OCI-LY3 (cell line): ENCODE results near the gene ATP11B.

ENCODE experiments used
- H2AFZ ChIP-seq: fragments of 200-600, 300-600 bp; shearing (Covaris generic); 2 replicates; pipeline ENCODE4 v1.6.0; 2014; ENCODE audit warnings: antibody characterized with exemption, low read depth, low read length
- H3K27ac ChIP-seq: fragments of 200-600, 300-600 bp; sonication (generic); 2 replicates; pipeline ENCODE4 v1.5.1; 2014; ENCODE audit warnings: mild to moderate bottlenecking, low read length, moderate library complexity, mixed read lengths
- H3K27me3 ChIP-seq: fragments of 200-600, 300-600 bp; sonication (generic); 2 replicates; pipeline ENCODE4 v1.6.1; 2014; ENCODE audit warnings: low read depth, low read length, mixed read lengths
- H3K36me3 ChIP-seq: fragments of 200-600, 300-600 bp; sonication (generic); replicated peaks from 2 replicates; pipeline ENCODE3; 2014; ENCODE audit warnings: low read depth, low read length, mixed read lengths
- H3K4me1 ChIP-seq: fragments of 300-600, 200-600 bp; sonication (generic); 2 replicates; pipeline ENCODE4 v1.6.1; 2014; ENCODE audit warnings: low read length, mixed read lengths
- H3K4me2 ChIP-seq: fragments of 200-600, 300-600 bp; sonication (generic); 2 replicates; pipeline ENCODE4 v1.6.1; 2014; ENCODE audit warnings: low read length, mixed read lengths
- H3K4me3 ChIP-seq: fragments of 300-600, 200-600 bp; sonication (generic); 2 replicates; pipeline ENCODE4 v1.5.1; 2014; ENCODE audit warnings: antibody characterized with exemption, mild to moderate bottlenecking, low read length, moderate library complexity
- H3K79me2 ChIP-seq: fragments of 300-600, 200-600 bp; shearing (Covaris generic); 2 replicates; pipeline ENCODE4 v1.6.1; 2014; ENCODE audit warnings: mild to moderate bottlenecking, low read length, mixed read lengths
- H3K9ac ChIP-seq: fragments of 300-600, 200-600 bp; shearing (Covaris generic); 2 replicates; pipeline ENCODE4 v1.6.0; 2014; ENCODE audit warnings: mild to moderate bottlenecking, low read length, moderate library complexity
- H3K9me3 ChIP-seq: fragments of 200-600, 300-600 bp; shearing (Covaris generic); 2 replicates; pipeline ENCODE4 v1.6.1; 2014; ENCODE audit warnings: low read length, mixed read lengths; ENCODE audit not compliant: insufficient read depth
- H4K20me1 ChIP-seq: fragments of 200-600, 300-600 bp; sonication (generic); 2 replicates; pipeline ENCODE4 v1.6.1; 2016; ENCODE audit warnings: low read length, mixed read lengths; ENCODE audit not compliant: insufficient read depth
- CTCF ChIP-seq: fragments of 200-600, 300-600 bp; sonication (generic); IDR thresholded peaks from 2 replicates; pipeline ENCODE4 v1.5.1; 2014; ENCODE audit warnings: antibody characterized with exemption, low read length, low read depth
- EZH2phosphoT487 ChIP-seq: fragments of 200-600 bp; shearing (Covaris generic); IDR thresholded peaks from 2 replicates; pipeline ENCODE4 v1.6.1; 2018; ENCODE audit warnings: antibody characterized with exemption, mixed run types, low read depth

The ATP11B gene

GRCh38 chr3:182920515-182921084 is 127.3 kb downstream of the ATP11B start:
- H3K4me2 ChIP-seq = no peak overlapping the region
- H3K4me1 ChIP-seq = peaks cover 10% of the 10 kb centered on the region
- H3K9ac ChIP-seq = no peak overlapping the region
- no peak overlapping the region for H3K27ac ChIP-seq
- H3K27me3 ChIP-seq = no peaks in the 10 kb centered on the region
- no peaks in the 10 kb centered on the region for H3K9me3 ChIP-seq
- no peak overlapping the region for H2AFZ ChIP-seq
- H3K36me3 ChIP-seq = peaks cover 7% of the 10 kb centered on the region
- no peak overlapping the region for H3K4me3 ChIP-seq
- no peak for TF ChIP-seq CTCF
- TF ChIP-seq EZH2phosphoT487 = no peak
- H4K20me1 ChIP-seq = no peaks in the 10 kb centered on the region
- no peaks in the 10 kb centered on the region for H3K79me2 ChIP-seq

GRCh38 chr3:182921665-182922355 is 128.5 kb downstream of the ATP11B start:
- Histone ChIP-seq H3K79me2 (no peaks in the 10 kb centered on the region), H4K20me1 (no peaks in the 10 kb centered on the region), H3K9me3 (no peaks in the 10 kb centered on the region), H3K4me1 (peaks cover 17% of the 10 kb centered on the region), H3K27me3 (no peaks in the 10 kb centered on the region), H3K9ac (no peak overlapping the region), H3K27ac (no peak overlapping the region), H3K4me3 (no peak overlapping the region), H2AFZ (no peak overlapping the region), H3K4me2 (no peak overlapping the region), H3K36me3 (peaks cover 18% of the 10 kb centered on the region)
- TF ChIP-seq EZH2phosphoT487 (no peak), CTCF (no peak)

- Histone ChIP-seq H3K9me3 (no peaks in the 10 kb centered on the region), H3K4me3 (peak overlapping the region; percentile 26), H2AFZ (no peak overlapping the region), H3K27ac (peak overlapping the region; percentile 67), H3K4me1 (peaks cover 17% of the 10 kb centered on the region), H3K27me3 (no peaks in the 10 kb centered on the region), H3K79me2 (no peaks in the 10 kb centered on the region), H3K9ac (no peak overlapping the region), H3K4me2 (peak overlapping the region; percentile 66), H3K36me3 (peaks cover 30% of the 10 kb centered on the region), H4K20me1 (no peaks in the 10 kb centered on the region)
- TF ChIP-seq EZH2phosphoT487 (no peak), CTCF (no peak)
Measured at GRCh38 chr3:182925330-182925943, 132.1 kb downstream of the ATP11B start.

- Histone ChIP-seq H3K79me2 (no peaks in the 10 kb centered on the region), H3K27ac (peak overlapping the region; percentile 67), H3K4me1 (peaks cover 17% of the 10 kb centered on the region), H4K20me1 (no peaks in the 10 kb centered on the region), H3K9ac (no peak overlapping the region), H3K4me3 (no peak overlapping the region), H3K9me3 (no peaks in the 10 kb centered on the region), H2AFZ (no peak overlapping the region), H3K36me3 (peaks cover 30% of the 10 kb centered on the region), H3K4me2 (peak overlapping the region; percentile 66), H3K27me3 (no peaks in the 10 kb centered on the region)
- TF ChIP-seq CTCF (no peak), EZH2phosphoT487 (no peak)
Measured at GRCh38 chr3:182925944-182926337, 132.6 kb downstream of the ATP11B start.
